A673 (cell line): ENCODE results near the gene S100A5. TPM values are rescaled to one million over a fixed set of nuclear protein-coding genes. Genes with fewer than 3 reads are reported as not detected.
"Not testable (repeated sequence)": the region's sequence is repeated elsewhere in the genome, so short reads cannot be mapped to it uniquely, and the experiment has no call there.

ENCODE experiments used
- Bru-seq: library from RNA; stranded (reverse); fragments of 400-500 nt; gene quantifications from one replicate; lab custom pipeline; 2021; lab: Mats Ljungman, UMichigan
- BruChase-seq, 2 experiments: library from RNA; stranded (reverse); fragments of 400-500 nt; gene quantifications; one replicate each; lab custom pipeline; 2021; lab: Mats Ljungman, UMichigan
- BruUV-seq: library from RNA; stranded (reverse); fragments of 400-500 nt; replicated peaks from 2 replicates; lab custom pipeline; 2021; lab: Mats Ljungman, UMichigan
- CTCF ChIA-PET: fragments of 300-600 bp; sonication (Branson Sonifier 250); formaldehyde crosslinking; loops from one replicate; lab custom pipeline; 2022; ENCODE audit warnings: antibody characterized with exemption; lab: Charles Lee
- POLR2A ChIA-PET: fragments of 300-600 bp; sonication (Branson Sonifier 250); formaldehyde crosslinking; loops from one replicate; lab custom pipeline; 2022; ENCODE audit warnings: antibody characterized with exemption; ENCODE audit not compliant: low non-redundant PET; lab: Charles Lee
- DNase-seq: peaks from one replicate; pipeline ENCODE4 v3.0.0-alpha.2; 2015; ENCODE audit warnings: low spot score
- H3K27ac ChIP-seq: fragments of 200-600 bp; sonication (generic); 2 replicates; pipeline ENCODE4 v1.5.1; 2016; ENCODE audit warnings: mixed run types, low read depth, mild to moderate bottlenecking, mixed read lengths, antibody characterized with exemption, low read length; ENCODE audit not compliant: poor library complexity, severe bottlenecking
- H3K27me3 ChIP-seq: fragments of 200-600 bp; sonication (generic); replicated peaks from 2 replicates; pipeline ENCODE4 v1.6.1; 2017; ENCODE audit warnings: mixed run types, low read depth, mild to moderate bottlenecking, mixed read lengths, antibody characterized with exemption, low read length; ENCODE audit not compliant: insufficient read depth, poor library complexity
- H3K36me3 ChIP-seq: fragments of 200-600 bp; sonication (generic); 2 replicates; pipeline ENCODE4 v1.6.1; 2016; ENCODE audit warnings: mixed run types, mild to moderate bottlenecking, mixed read lengths, antibody characterized with exemption, low read length; ENCODE audit not compliant: insufficient read depth, poor library complexity, severe bottlenecking
- H3K4me1 ChIP-seq: fragments of 200-600 bp; sonication (generic); 2 replicates; pipeline ENCODE4 v1.6.1; 2017; ENCODE audit warnings: mixed run types, mild to moderate bottlenecking, mixed read lengths, antibody characterized with exemption, low read length; ENCODE audit not compliant: insufficient read depth, poor library complexity, severe bottlenecking
- H3K4me3 ChIP-seq: fragments of 200-600 bp; sonication (generic); 2 replicates; pipeline ENCODE4 v1.5.1; 2016; ENCODE audit warnings: low read depth, mixed run types, mild to moderate bottlenecking, mixed read lengths, low read length; ENCODE audit not compliant: poor library complexity, severe bottlenecking
- H3K9me3 ChIP-seq: fragments of 200-600 bp; sonication (generic); 2 replicates; pipeline ENCODE4 v1.6.1; 2016; ENCODE audit warnings: mixed run types, low read depth, mild to moderate bottlenecking, mixed read lengths, antibody characterized with exemption, low read length; ENCODE audit not compliant: poor library complexity, severe bottlenecking
- EZH2 ChIP-seq: fragments of 200-600 bp; sonication (generic); IDR thresholded peaks from 2 replicates; pipeline ENCODE4 v1.6.1; 2017; ENCODE audit warnings: borderline replicate concordance, low read depth, mild to moderate bottlenecking, mixed read lengths, antibody characterized with exemption, low read length; ENCODE audit not compliant: poor library complexity, severe bottlenecking
- intact Hi-C: fragments of 100-400 bp; cut with micrococcal nuclease; formaldehyde crosslinking; loops from one replicate; pipeline ENCODE4 v1.10.0; 2022; ENCODE audit not compliant: unreplicated experiment
- long read RNA-seq: library from polyadenylated mRNA; stranded (forward); transcript quantifications from one replicate; pipeline ENCODE4 v2.0.0, GENCODE V29; 2022
- total RNA-seq: library from RNA; stranded (reverse); gene quantifications from 2 replicates; pipeline ENCODE4 v1.2.3, GENCODE V29; 2021
- TF ChIP-seq, protein P1 (sequence below): fragments of 300-800, 200-600 bp; sonication (generic); conservative IDR thresholded peaks from 2 replicates; pipeline ENCODE4 v1.5.1; 2017; ENCODE audit warnings: low read depth, mild to moderate bottlenecking, antibody characterized with exemption, low read length, moderate library complexity, mixed read lengths

The S100A5 gene
- not detected in 2 replicates for total RNA-seq
- Bru-seq, nascent RNA: not detected
- BruChase-seq, experiment 1, labeled RNA remaining after a 2-hour chase: not detected
- BruChase-seq, experiment 2, labeled RNA remaining after a 6-hour chase: not detected
- long read RNA-seq: 0 reads

DNA sequence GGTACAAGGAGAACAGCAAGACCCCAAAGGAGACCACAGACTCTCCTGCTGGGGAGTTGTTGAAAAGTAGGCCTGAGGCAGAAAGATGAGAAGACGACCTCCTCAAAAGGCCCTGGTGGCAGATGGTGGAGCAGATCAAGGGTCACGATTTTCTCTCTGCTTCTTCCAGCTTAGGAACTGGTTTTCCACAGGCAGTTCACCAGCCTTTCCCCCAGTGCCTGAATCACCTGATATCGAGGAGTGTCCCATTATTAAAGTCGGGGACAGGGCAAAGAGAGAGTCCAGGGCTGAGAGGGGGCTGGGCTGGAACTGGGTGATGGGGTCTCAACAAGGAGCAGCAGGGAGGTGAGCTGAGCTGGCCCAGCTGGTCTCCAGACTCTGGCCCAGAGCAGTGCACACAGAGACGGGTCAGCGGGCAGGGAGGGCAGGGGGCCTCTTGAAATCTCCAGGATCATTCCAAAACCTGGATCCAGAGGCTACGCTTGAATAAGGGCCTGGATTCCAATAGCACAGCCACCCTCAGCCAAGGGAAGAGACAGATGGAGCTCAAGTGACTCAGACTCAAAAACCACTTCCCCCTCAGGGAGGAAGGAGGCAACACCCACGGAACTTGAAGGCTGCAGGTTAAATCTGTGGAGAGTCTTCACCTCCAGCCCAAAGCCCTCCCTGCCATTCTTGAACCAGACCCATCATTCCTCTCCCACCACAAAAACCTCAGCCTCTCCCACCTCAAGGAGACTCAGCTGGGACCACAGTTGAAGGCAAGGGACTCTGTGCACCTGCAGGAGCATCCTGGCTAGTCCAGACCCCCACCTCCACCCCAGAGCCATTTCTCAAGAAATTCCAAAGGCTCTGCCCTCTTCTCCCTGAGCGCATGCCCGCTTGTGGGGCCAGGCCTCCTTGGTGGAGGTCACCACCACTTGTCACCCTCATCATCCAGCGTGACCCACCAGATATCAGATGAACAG is at the start of gene S100A5:
S100A5 (minus strand) TSS at position 541 of the 968 bp plus-strand sequence. CDS start 743 bp downstream, outside the sequence.
- BruUV-seq: no TSS peak
- intact Hi-C loops: no loop called here
- H3K36me3 ChIP-seq: no peaks in the 10 kb centered on the region
- peaks cover 38% of the 10 kb centered on the region for H3K4me1 ChIP-seq
- no peak for TF ChIP-seq EZH2
- TF ChIP-seq, protein P1, sequence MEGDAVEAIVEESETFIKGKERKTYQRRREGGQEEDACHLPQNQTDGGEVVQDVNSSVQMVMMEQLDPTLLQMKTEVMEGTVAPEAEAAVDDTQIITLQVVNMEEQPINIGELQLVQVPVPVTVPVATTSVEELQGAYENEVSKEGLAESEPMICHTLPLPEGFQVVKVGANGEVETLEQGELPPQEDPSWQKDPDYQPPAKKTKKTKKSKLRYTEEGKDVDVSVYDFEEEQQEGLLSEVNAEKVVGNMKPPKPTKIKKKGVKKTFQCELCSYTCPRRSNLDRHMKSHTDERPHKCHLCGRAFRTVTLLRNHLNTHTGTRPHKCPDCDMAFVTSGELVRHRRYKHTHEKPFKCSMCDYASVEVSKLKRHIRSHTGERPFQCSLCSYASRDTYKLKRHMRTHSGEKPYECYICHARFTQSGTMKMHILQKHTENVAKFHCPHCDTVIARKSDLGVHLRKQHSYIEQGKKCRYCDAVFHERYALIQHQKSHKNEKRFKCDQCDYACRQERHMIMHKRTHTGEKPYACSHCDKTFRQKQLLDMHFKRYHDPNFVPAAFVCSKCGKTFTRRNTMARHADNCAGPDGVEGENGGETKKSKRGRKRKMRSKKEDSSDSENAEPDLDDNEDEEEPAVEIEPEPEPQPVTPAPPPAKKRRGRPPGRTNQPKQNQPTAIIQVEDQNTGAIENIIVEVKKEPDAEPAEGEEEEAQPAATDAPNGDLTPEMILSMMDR: no peak
- H3K4me3 ChIP-seq: no peak within 1 kb of the TSS
- H3K27me3 ChIP-seq: no peaks in the 10 kb centered on the region
- H3K27ac ChIP-seq: no peak within 1 kb of the TSS
- ChIA-PET CTCF (no interaction called here), POLR2A (no interaction called here)
- no peak for DNase-seq
- no peaks in the 10 kb centered on the region for H3K9me3 ChIP-seq

DNA sequence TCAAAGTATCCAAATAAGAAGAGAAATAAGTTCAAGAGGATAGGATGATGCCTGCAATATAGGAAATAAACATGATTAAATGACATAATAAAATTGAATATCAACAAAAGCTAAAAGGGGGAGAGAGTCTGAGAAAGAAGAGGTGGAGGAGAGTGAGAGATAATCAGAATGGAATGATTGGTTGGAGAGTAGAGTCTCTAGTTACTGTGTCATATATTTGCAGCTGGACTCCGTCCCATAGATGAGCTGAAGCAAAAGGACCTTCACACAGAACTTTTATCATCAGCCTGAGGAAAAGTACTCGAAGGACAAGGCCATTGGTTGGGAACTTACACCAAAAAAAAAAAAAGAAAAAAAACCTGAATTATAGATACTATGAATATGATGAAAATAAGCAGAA is 47.7 kb upstream of the S100A5 start:
- no peaks in the 10 kb centered on the region for H3K36me3 ChIP-seq
- CTCF ChIA-PET: interaction anchor here (0.7 kb wide), 1 partner anchor 172 kb away, joined by 5 read pairs; no protein-coding TSS in a partner anchor
- H3K27me3 ChIP-seq: no peaks in the 10 kb centered on the region
- no TSS peak for BruUV-seq
- H3K4me3 ChIP-seq: no peak overlapping the region
- no peaks in the 10 kb centered on the region for H3K4me1 ChIP-seq
- H3K9me3 ChIP-seq: no peaks in the 10 kb centered on the region
- POLR2A ChIA-PET: no interaction called here
- TF ChIP-seq, protein P1: no peak
- no peak for TF ChIP-seq EZH2
- intact Hi-C loops: no loop called here
- H3K27ac ChIP-seq: no peak overlapping the region
- no peak for DNase-seq

DNA sequence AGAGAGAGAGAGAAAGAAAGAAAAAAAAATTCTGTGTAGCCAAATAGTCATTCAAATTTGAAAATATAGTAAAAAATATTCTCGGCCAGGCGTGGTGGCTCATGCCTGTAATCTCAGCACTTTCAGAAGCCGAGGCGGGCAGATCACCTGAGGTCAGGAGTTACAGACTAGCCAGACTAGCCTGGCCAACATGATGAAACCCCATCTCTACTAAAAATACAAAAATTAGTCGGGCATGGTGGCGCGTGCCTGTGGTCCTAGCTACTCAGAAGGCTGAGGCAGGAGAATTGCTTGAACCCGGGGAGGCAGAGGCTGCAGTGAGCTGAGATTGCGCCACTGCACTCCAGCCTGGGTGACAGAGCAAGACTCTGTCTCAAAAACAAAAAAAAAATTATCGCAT is 47.3 kb upstream of the S100A5 start:
- H3K27ac ChIP-seq, BruUV-seq, intact Hi-C loops, POLR2A ChIA-PET, DNase-seq, H3K9me3 ChIP-seq, H3K4me1 ChIP-seq, H3K27me3 ChIP-seq, H3K36me3 ChIP-seq, H3K4me3 ChIP-seq: not testable (repeated sequence)
- CTCF ChIA-PET: interaction anchor here (0.7 kb wide), 1 partner anchor 172 kb away, joined by 5 read pairs; no protein-coding TSS in a partner anchor
